ENCODE data around the gene NTN4. TPM values are rescaled to one million over a fixed set of nuclear protein-coding genes. Genes with fewer than 3 reads are reported as not detected.

NTN4 gene
- polyA plus RNA-seq, 1 of the 3 experiments (the other 2 are of a cell fraction): 0.08 TPM

- no peak for DNase-seq
- no peak overlapping the region for H3K27ac ChIP-seq (ENCODE audit: low read depth in 2 of 2, low read length in 1 of 2)
- H3K4me3 ChIP-seq (ENCODE audit: low read depth in 2 of 2, low read length in 1 of 2): no peak overlapping the region
- H3K79me2 ChIP-seq (ENCODE audit: insufficient read depth): no peaks in the 10 kb centered on the region
- no peaks in the 10 kb centered on the region for H3K27me3 ChIP-seq (ENCODE audit: insufficient read depth)
- CTCF ChIA-PET: no interaction called here
- H3K9ac ChIP-seq: no peak overlapping the region
- POLR2A ChIA-PET: no interaction called here
- 0 out of 2 replicates have a peak, but pooled peaks cover 4% of the 10 kb centered on the region for H3K9me2 ChIP-seq
- 13% methylated on average over 1 of the region's 1 CpG for WGBS (ENCODE audit: low lambda C conversion rate)
- H2AFZ ChIP-seq (ENCODE audit: low read depth): no peak overlapping the region
- no peak overlapping the region for H3K4me2 ChIP-seq
- H3F3A ChIP-seq (replicated peaks; ENCODE audit: insufficient read depth): no peaks in the 10 kb centered on the region
- H3K9me3 ChIP-seq: no peaks in the 10 kb centered on the region; the same call in 1 of the 2 replicates
- no peak for TF ChIP-seq GATA2 (CRISPR knock-in tag; IDR thresholded peaks at IDR 0.05)
- no peak for TF ChIP-seq ZBTB33 (IDR thresholded peaks at IDR 0.05; ENCODE audit: borderline replicate concordance, low read depth)
- TF ChIP-seq NFIC (IDR thresholded peaks at IDR 0.05; ENCODE audit: borderline replicate concordance): no peak
- no peak for TF ChIP-seq NRF1 (IDR thresholded peaks at IDR 0.05; ENCODE audit: low read depth, low read length)
- no peak for TF ChIP-seq SIN3A (IDR thresholded peaks at IDR 0.05; ENCODE audit: borderline replicate concordance, low read depth, low read length)
- no peaks in the 10 kb centered on the region; a peak in 1 of 4 replicates for H3K4me1 ChIP-seq (ENCODE audit: control insufficient read depth in 1 of 2, insufficient read depth in 2 of 2, low read depth in 1 of 2, low read length in 1 of 2)
- no peaks in the 10 kb centered on the region for H4K20me1 ChIP-seq (ENCODE audit: insufficient read depth)
- no peaks in the 10 kb centered on the region for H3K36me3 ChIP-seq (replicated peaks in 1 of 2; ENCODE audit: control insufficient read depth in 1 of 2, insufficient read depth in 2 of 2, low read length in 1 of 2)
Observed at GRCh38 chr12:95730457-95730856, 60.1 kb downstream of the NTN4 start.

- Histone ChIP-seq H3K27me3 (ENCODE audit: insufficient read depth) (no peaks in the 10 kb centered on the region), H3K36me3 (replicated peaks in 1 of 2; ENCODE audit: control insufficient read depth in 1 of 2, insufficient read depth in 2 of 2, low read length in 1 of 2) (no peaks in the 10 kb centered on the region), H3K27ac (ENCODE audit: low read depth in 2 of 2, low read length in 1 of 2) (no peak overlapping the region), H3K79me2 (ENCODE audit: insufficient read depth) (no peaks in the 10 kb centered on the region), H3F3A (replicated peaks; ENCODE audit: insufficient read depth) (no peaks in the 10 kb centered on the region), H2AFZ (ENCODE audit: low read depth) (no peak overlapping the region), H3K4me3 (ENCODE audit: low read depth in 2 of 2, low read length in 1 of 2) (no peak overlapping the region), H3K4me2 (no peak overlapping the region), H3K4me1 (ENCODE audit: control insufficient read depth in 1 of 2, insufficient read depth in 2 of 2, low read depth in 1 of 2, low read length in 1 of 2) (peaks cover 0 to 2% of the 10 kb centered on the region in 2 experiments; a peak in 1 of 4 replicates), H4K20me1 (ENCODE audit: insufficient read depth) (no peaks in the 10 kb centered on the region), H3K9me2 (0 out of 2 replicates have a peak, but pooled peaks cover 4% of the 10 kb centered on the region), H3K9me3 (no peaks in the 10 kb centered on the region; the same call in 1 of the 2 replicates), H3K9ac (no peak overlapping the region)
- ChIA-PET CTCF (no interaction called here), POLR2A (no interaction called here)
- TF ChIP-seq RFX5 (IDR thresholded peaks at IDR 0.05; ENCODE audit: low read length) (no peak), POLR2AphosphoS5 (IDR thresholded peaks at IDR 0.05; ENCODE audit: low read depth, low read length) (no peak), GABPA (IDR thresholded peaks at IDR 0.05; ENCODE audit: low read depth) (no peak), RAD21 (IDR thresholded peaks at IDR 0.05; ENCODE audit: low read length) (no peak), GATA2 (CRISPR knock-in tag; IDR thresholded peaks at IDR 0.05) (no peak), CHD2 (IDR thresholded peaks at IDR 0.05; ENCODE audit: low read length, partially characterized antibody) (no peak), YY1 (IDR thresholded peaks at IDR 0.05; ENCODE audit: low read depth) (no peak), PBX3 (IDR thresholded peaks at IDR 0.05) (no peak), ZBTB33 (IDR thresholded peaks at IDR 0.05; ENCODE audit: borderline replicate concordance, low read depth) (no peak), TEAD4 (IDR thresholded peaks at IDR 0.05; ENCODE audit: borderline replicate concordance, insufficient read depth) (no peak)
- TF ChIP-seq, protein P1, sequence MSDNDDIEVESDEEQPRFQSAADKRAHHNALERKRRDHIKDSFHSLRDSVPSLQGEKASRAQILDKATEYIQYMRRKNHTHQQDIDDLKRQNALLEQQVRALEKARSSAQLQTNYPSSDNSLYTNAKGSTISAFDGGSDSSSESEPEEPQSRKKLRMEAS (IDR thresholded peaks at IDR 0.05; ENCODE audit: low read depth): no peak
- TF ChIP-seq, protein P2, sequence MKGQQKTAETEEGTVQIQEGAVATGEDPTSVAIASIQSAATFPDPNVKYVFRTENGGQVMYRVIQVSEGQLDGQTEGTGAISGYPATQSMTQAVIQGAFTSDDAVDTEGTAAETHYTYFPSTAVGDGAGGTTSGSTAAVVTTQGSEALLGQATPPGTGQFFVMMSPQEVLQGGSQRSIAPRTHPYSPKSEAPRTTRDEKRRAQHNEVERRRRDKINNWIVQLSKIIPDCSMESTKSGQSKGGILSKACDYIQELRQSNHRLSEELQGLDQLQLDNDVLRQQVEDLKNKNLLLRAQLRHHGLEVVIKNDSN (IDR thresholded peaks at IDR 0.05; ENCODE audit: borderline replicate concordance, low read depth): no peak
- WGBS (ENCODE audit: low lambda C conversion rate): 50% methylated on average over 2 of the region's 2 CpGs
- DNase-seq: no peak
Observed at GRCh38 chr12:95726903-95727302, 63.7 kb downstream of the NTN4 start.
